HepG2 (cell line): Measurements from ENCODE around the gene EPB41L1. TPM values are rescaled to one million over a fixed set of nuclear protein-coding genes. Genes with fewer than 3 reads are reported as not detected.

Experiments
- CCAR2 ChIP-seq: fragments of 200-400 bp; formaldehyde crosslinking; optimal IDR thresholded peaks from 2 replicates; pipeline ENCODE3; 2018; ENCODE audit warnings: low read depth, mild to moderate bottlenecking, low read length, moderate library complexity
- HMGA1 ChIP-seq: sonication (generic); formaldehyde crosslinking; conservative IDR thresholded peaks from 2 replicates; pipeline ENCODE4 v1.4.0; 2020; ENCODE audit warnings: missing genetic modification reagents
- ISX ChIP-seq: sonication (generic); formaldehyde crosslinking; conservative IDR thresholded peaks from 2 replicates; pipeline ENCODE4 v1.5.0; 2020; ENCODE audit warnings: missing genetic modification reagents
- PCBP1 ChIP-seq: fragments of 200-400 bp; formaldehyde crosslinking; IDR thresholded peaks from 2 replicates; pipeline ENCODE4 v1.6.1; 2017; ENCODE audit warnings: mild to moderate bottlenecking, low read depth, low read length, borderline replicate concordance
- PCBP2 ChIP-seq: fragments of 200-400 bp; formaldehyde crosslinking; optimal IDR thresholded peaks from 2 replicates; pipeline ENCODE3; 2018; ENCODE audit warnings: low read length, low read depth; ENCODE audit not compliant: poor library complexity, severe bottlenecking
- RFX3 ChIP-seq: IDR thresholded peaks from 2 replicates; pipeline ENCODE4 v1.6.1; 2016; ENCODE audit warnings: missing biosample characterization, missing genetic modification reagents
- SIN3B ChIP-seq: fragments of 150-350 bp; IDR thresholded peaks from 2 replicates; pipeline ENCODE4 v1.6.1; 2014; ENCODE audit warnings: low read length
- SUZ12 ChIP-seq: fragments of 150-350 bp; IDR thresholded peaks from 2 replicates; pipeline ENCODE4 v1.6.1; 2014; ENCODE audit warnings: low read depth, low read length
- ZIK1 ChIP-seq: sonication (generic); formaldehyde crosslinking; IDR thresholded peaks from 2 replicates; pipeline ENCODE4 v1.5.0; 2020; ENCODE audit warnings: mild to moderate bottlenecking, low read depth, missing genetic modification reagents, borderline replicate concordance
- ZKSCAN1 ChIP-seq: fragments of 150-350 bp; IDR thresholded peaks from 2 replicates; pipeline ENCODE4 v1.6.1; 2014; ENCODE audit warnings: low read length
- ZNF230 ChIP-seq: sonication (generic); formaldehyde crosslinking; IDR thresholded peaks from 2 replicates; pipeline ENCODE4 v1.4.0; 2020; ENCODE audit warnings: mild to moderate bottlenecking, missing genetic modification reagents
- ZNF501 ChIP-seq: sonication (generic); formaldehyde crosslinking; IDR thresholded peaks from 2 replicates; pipeline ENCODE4 v1.5.1; 2020; ENCODE audit warnings: mild to moderate bottlenecking, moderate library complexity, missing genetic modification reagents
- ZNF543 ChIP-seq: sonication (generic); formaldehyde crosslinking; IDR thresholded peaks from 2 replicates; pipeline ENCODE4 v1.4.0; 2020; ENCODE audit warnings: mild to moderate bottlenecking, missing genetic modification reagents
- ZNF569 ChIP-seq: sonication (generic); formaldehyde crosslinking; IDR thresholded peaks from 2 replicates; pipeline ENCODE4 v1.5.0; 2020; ENCODE audit warnings: mild to moderate bottlenecking, missing genetic modification reagents, moderate library complexity, borderline replicate concordance
- polyA plus RNA-seq, 8 experiments: library from polyadenylated mRNA; depleted of rRNA in 3 of 8; stranded (reverse) in 7 of 8; unstranded in 1 of 8; fragments of >200 nt; fragmentation: Illumina TruSeq in 4 of 8; extraction: Trizol in 4 of 8; gene quantifications; 2 replicates each; pipeline versions ENCODE4 v1.2.1 to v1.2.3, GENCODE V29; 2011 to 2016; ENCODE audit warnings: low read depth in 4 of 8, missing spikeins in 1 of 8, mixed read lengths in 1 of 8; ENCODE audit not compliant: insufficient read depth in 1 of 8
- total RNA-seq, 5 experiments: library from RNA; depleted of rRNA; stranded (reverse); fragments of >200 nt; fragmentation: Illumina TruSeq; extraction: Trizol; gene quantifications; 2 replicates each; pipeline ENCODE4 v1.2.3, GENCODE V29; 2016; ENCODE audit warnings: low read depth in 1 of 5
- TF ChIP-seq, protein P1 (sequence below): sonication (generic); formaldehyde crosslinking; IDR thresholded peaks from 2 replicates; pipeline ENCODE4 v1.4.0; 2020; ENCODE audit warnings: low read depth, mild to moderate bottlenecking, missing genetic modification reagents
- TF ChIP-seq, protein P2 (sequence below): sonication (generic); formaldehyde crosslinking; IDR thresholded peaks from 2 replicates; pipeline ENCODE4 v1.5.0; 2020; ENCODE audit warnings: missing genetic modification reagents, mild to moderate bottlenecking, borderline replicate concordance
- TF ChIP-seq, protein P3 (sequence below): sonication (generic); formaldehyde crosslinking; conservative IDR thresholded peaks from 2 replicates; pipeline ENCODE4 v1.4.0; 2020; ENCODE audit warnings: missing genetic modification reagents
- TF ChIP-seq, protein P4 (sequence below): sonication (generic); formaldehyde crosslinking; IDR thresholded peaks from 2 replicates; pipeline ENCODE4 v1.4.0; 2020; ENCODE audit warnings: mild to moderate bottlenecking, low read depth, missing genetic modification reagents
- TF ChIP-seq, protein P5 (sequence below): sonication (generic); formaldehyde crosslinking; IDR thresholded peaks from 2 replicates; pipeline ENCODE4 v1.4.0; 2020; ENCODE audit warnings: missing genetic modification reagents
- TF ChIP-seq, protein P6 (sequence below): sonication (generic); formaldehyde crosslinking; IDR thresholded peaks from 2 replicates; pipeline ENCODE4 v1.5.1; 2020; ENCODE audit warnings: missing genetic modification reagents, mild to moderate bottlenecking, borderline replicate concordance

EPB41L1 gene
- total and polyA plus RNA-seq, 2 of the 13 experiments (the other 11 are each of a cell fraction or from before 2014, with no cell fraction given) = 16.7 to 39.0 TPM

DNA sequence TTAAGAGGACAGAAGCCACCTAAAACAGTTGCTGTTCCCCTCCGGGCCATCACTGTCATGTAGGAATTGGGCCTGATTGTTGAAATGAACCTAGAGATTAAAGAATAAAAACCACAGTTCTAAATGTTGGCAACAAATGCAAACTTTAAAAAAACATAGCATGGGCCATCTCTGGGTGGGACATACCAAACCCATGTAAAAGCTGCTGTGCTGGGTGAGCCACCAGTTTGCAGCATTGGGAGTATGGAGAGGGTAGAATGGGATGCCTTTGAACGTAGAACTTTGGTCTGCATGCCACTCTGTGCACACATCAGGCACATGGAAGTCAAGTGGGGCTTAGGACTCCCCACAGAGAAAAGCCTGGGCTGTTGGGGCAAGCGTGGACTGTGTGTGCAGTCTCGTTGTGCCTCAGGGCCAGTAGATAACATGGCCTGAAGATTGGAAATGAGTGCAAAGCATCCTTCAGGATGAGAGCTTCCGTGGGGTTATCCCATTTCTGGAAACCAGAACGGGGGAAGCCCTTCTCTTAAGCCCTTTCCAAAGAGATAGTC is 28.1 kb downstream of the EPB41L1 start (continued):
- TF ChIP-seq, protein P1, sequence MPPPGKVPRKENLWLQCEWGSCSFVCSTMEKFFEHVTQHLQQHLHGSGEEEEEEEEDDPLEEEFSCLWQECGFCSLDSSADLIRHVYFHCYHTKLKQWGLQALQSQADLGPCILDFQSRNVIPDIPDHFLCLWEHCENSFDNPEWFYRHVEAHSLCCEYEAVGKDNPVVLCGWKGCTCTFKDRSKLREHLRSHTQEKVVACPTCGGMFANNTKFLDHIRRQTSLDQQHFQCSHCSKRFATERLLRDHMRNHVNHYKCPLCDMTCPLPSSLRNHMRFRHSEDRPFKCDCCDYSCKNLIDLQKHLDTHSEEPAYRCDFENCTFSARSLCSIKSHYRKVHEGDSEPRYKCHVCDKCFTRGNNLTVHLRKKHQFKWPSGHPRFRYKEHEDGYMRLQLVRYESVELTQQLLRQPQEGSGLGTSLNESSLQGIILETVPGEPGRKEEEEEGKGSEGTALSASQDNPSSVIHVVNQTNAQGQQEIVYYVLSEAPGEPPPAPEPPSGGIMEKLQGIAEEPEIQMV = no peak
- TF ChIP-seq, protein P2, sequence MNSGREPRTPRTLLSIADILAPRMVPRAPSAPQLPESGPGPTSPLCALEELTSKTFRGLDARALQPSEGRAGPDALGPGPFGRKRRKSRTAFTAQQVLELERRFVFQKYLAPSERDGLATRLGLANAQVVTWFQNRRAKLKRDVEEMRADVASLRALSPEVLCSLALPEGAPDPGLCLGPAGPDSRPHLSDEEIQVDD = no peak
- TF ChIP-seq ZKSCAN1 = no peak
- TF ChIP-seq RFX3 (CRISPR knock-in tag) = peak; percentile 28; the same call in 1 of the 2 replicates
- no peak for TF ChIP-seq SUZ12
- TF ChIP-seq ISX (CRISPR knock-in tag) = no peak
- no peak for TF ChIP-seq SIN3B
- TF ChIP-seq ZIK1 (CRISPR knock-in tag) = no peak
- TF ChIP-seq, protein P3, sequence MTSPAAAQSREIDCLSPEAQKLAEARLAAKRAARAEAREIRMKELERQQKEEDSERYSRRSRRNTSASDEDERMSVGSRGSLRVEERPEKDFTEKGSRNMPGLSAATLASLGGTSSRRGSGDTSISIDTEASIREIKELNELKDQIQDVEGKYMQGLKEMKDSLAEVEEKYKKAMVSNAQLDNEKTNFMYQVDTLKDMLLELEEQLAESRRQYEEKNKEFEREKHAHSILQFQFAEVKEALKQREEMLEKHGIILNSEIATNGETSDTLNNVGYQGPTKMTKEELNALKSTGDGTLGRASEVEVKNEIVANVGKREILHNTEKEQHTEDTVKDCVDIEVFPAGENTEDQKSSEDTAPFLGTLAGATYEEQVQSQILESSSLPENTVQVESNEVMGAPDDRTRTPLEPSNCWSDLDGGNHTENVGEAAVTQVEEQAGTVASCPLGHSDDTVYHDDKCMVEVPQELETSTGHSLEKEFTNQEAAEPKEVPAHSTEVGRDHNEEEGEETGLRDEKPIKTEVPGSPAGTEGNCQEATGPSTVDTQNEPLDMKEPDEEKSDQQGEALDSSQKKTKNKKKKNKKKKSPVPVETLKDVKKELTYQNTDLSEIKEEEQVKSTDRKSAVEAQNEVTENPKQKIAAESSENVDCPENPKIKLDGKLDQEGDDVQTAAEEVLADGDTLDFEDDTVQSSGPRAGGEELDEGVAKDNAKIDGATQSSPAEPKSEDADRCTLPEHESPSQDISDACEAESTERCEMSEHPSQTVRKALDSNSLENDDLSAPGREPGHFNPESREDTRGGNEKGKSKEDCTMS (CRISPR knock-in tag) = no peak
- TF ChIP-seq PCBP1 = no peak
- no peak for TF ChIP-seq ZNF230 (CRISPR knock-in tag)
- TF ChIP-seq, protein P4, sequence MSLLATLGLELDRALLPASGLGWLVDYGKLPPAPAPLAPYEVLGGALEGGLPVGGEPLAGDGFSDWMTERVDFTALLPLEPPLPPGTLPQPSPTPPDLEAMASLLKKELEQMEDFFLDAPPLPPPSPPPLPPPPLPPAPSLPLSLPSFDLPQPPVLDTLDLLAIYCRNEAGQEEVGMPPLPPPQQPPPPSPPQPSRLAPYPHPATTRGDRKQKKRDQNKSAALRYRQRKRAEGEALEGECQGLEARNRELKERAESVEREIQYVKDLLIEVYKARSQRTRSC (CRISPR knock-in tag) = no peak
- TF ChIP-seq HMGA1 = no peak
- TF ChIP-seq, protein P5, sequence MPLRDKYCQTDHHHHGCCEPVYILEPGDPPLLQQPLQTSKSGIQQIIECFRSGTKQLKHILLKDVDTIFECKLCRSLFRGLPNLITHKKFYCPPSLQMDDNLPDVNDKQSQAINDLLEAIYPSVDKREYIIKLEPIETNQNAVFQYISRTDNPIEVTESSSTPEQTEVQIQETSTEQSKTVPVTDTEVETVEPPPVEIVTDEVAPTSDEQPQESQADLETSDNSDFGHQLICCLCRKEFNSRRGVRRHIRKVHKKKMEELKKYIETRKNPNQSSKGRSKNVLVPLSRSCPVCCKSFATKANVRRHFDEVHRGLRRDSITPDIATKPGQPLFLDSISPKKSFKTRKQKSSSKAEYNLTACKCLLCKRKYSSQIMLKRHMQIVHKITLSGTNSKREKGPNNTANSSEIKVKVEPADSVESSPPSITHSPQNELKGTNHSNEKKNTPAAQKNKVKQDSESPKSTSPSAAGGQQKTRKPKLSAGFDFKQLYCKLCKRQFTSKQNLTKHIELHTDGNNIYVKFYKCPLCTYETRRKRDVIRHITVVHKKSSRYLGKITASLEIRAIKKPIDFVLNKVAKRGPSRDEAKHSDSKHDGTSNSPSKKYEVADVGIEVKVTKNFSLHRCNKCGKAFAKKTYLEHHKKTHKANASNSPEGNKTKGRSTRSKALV = peak; percentile 73; the same call in 1 of the 2 replicates
- TF ChIP-seq PCBP2 = no peak
- no peak for TF ChIP-seq CCAR2
- TF ChIP-seq, protein P6, sequence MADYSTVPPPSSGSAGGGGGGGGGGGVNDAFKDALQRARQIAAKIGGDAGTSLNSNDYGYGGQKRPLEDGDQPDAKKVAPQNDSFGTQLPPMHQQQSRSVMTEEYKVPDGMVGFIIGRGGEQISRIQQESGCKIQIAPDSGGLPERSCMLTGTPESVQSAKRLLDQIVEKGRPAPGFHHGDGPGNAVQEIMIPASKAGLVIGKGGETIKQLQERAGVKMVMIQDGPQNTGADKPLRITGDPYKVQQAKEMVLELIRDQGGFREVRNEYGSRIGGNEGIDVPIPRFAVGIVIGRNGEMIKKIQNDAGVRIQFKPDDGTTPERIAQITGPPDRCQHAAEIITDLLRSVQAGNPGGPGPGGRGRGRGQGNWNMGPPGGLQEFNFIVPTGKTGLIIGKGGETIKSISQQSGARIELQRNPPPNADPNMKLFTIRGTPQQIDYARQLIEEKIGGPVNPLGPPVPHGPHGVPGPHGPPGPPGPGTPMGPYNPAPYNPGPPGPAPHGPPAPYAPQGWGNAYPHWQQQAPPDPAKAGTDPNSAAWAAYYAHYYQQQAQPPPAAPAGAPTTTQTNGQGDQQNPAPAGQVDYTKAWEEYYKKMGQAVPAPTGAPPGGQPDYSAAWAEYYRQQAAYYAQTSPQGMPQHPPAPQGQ (CRISPR knock-in tag) = no peak
- TF ChIP-seq ZNF569 (CRISPR knock-in tag) = no peak
- TF ChIP-seq ZNF501 = peak; percentile 77
- no peak for TF ChIP-seq ZNF543 (CRISPR knock-in tag)
